Stimulated activated CD4-positive, alpha-beta T cell treated with anti-CD3 and anti-CD28 coated beads, TNF-alpha, amount 100 ng/mL, for 48 hours (primary cell): Measurements from ENCODE around the gene TPO.

Experiments
- DNase-seq, 3 donors: peaks; one replicate each; pipeline ENCODE4 v3.0.0-alpha.2; 2020; ENCODE audit warnings: low read depth in 3 of 3

Gene TPO

DNA sequence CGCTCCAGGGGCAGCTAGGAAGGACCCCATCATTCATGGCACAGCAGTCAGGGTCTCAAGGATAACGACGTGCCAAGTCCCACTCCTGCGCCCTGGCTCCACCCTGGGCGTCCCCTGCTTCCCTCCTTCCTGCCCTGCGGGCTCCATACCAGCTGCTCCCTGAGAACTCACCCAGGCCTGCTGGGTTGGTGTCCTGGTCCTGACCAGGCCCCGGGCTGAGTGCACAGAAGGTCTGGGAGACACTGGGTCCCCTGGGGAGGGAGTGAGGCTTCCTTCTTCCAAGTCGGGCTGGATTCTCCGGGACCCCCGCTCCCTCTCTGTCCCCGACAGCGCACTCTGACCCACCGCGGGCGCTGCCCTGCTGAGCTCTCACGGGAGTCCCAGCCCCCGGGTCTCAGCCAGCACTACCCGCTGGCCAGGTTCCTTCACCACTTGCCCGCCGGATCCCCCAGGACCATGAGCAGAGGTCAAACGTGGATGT is 170.8 kb downstream of the TPO start:
- no peak for DNase-seq

- no peak for DNase-seq
Measured at GRCh38 chr2:1584691-1585485, 171.6 kb downstream of the TPO start.

GRCh38 chr2:1585635-1586034 is 172.4 kb downstream of the TPO start:
- no peak for DNase-seq

- no peak for DNase-seq
Measured at GRCh38 chr2:1586251-1586922, 173.1 kb downstream of the TPO start.

GRCh38 chr2:1586923-1587840 is 173.9 kb downstream of the TPO start:
- DNase-seq = no peak

- DNase-seq = no peak
Measured at GRCh38 chr2:1588051-1588977, 175.1 kb downstream of the TPO start.

GRCh38 chr2:1588978-1589621 is 175.8 kb downstream of the TPO start:
- DNase-seq = no peak

DNA sequence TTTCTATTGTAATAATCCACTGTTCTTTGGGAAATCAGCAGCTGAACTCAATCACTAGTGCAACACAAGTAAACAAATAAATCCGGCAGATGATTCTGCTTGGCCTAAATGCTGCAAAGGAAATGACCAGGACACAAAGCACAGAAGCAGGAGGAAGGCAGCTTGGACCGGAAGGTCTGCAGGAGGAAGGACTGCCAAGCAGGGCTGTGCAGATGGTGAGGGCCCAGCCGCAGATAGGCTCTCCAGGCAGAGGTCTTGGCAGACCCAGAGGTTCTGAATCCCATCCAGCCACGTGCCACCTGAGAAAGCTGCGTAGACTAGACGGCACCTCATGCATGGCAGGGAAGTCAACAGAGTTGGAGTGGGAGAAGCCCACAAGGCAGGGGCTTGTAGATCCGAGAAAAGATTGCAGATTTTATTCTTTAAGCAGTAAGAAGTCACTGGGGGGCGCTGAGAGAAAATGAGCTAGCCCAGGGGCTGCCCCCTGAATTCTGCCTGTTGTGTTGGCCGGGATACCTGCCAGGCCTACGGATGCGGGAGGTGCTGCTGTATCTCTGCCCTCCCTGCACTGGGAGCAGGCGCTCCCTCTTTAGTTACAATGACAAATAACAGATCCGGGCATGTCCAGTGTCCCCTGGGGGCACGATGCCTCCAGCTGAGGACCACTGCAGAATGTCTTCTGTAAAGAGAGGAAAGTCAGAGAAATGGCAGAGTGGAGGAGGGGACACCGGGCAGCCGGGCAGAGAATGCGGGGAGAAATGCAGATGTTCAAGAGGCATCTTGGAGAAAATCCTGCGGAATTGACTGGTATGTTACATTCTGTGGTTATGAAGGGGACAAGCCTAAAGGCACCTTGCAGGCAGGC is 177.6 kb downstream of the TPO start:
- DNase-seq = no peak

DNA sequence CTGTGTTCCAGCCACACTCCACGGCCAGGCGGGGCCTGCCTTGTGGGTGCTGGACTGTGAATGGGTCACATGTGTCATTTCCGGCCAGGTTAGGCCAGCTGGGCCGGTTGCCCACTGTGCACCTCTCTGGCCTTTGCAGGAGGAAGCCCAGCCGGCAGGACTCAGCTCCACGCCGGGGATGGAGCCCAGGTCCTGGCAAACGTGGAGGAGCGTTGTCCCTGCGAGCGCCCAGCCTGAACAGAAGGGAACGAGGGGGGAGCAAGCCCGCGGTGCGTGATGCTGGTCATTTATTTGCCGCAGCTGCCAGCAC is 178.2 kb downstream of the TPO start:
- DNase-seq = no peak
